ENCODE results near the gene ZNF774.

DNA sequence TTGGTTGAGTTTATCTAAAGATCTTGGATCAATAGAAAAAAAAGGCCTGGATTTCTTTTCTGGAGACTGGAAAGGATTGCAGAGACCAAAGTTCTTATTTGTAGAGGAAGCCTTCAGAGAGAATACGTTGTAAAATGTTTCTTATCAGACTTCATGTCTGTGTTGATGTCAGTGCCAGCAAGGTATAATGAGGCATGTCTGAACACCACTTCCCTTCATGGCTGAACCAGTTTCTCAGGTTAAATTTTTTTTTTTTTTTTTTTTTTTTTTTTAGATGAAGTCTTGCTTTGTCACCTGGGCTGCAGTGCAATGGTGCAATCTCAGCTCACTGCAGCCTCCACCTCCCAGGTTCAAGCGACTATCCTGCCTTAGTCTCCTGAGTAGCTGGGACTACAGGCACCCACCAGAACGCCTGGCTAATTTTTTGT is 17.8 kb upstream of the ZNF774 start:
- TF ChIP-seq ZNF274 (IDR thresholded peaks at IDR 0.05; ENCODE audit: low read length) (no peak), ZNF274 (tag by site-specific recombination; IDR thresholded peaks at IDR 0.05; ENCODE audit: borderline replicate concordance) (no peak), ZNF529 (tag by site-specific recombination; IDR thresholded peaks at IDR 0.05; ENCODE audit: insufficient replicate concordance) (no peak), REPIN1 (tag by site-specific recombination; IDR thresholded peaks at IDR 0.05; ENCODE audit: low read depth) (no peak), ZNF776 (tag by site-specific recombination; IDR thresholded peaks at IDR 0.05; ENCODE audit: borderline replicate concordance) (no peak), FEZF1 (tag by site-specific recombination; IDR thresholded peaks at IDR 0.05) (no peak), ZNF610 (tag by site-specific recombination; IDR thresholded peaks at IDR 0.05; ENCODE audit: borderline replicate concordance) (no peak), YY1 (tag by site-specific recombination; IDR thresholded peaks at IDR 0.05) (no peak)
- TF ChIP-seq, protein P1, sequence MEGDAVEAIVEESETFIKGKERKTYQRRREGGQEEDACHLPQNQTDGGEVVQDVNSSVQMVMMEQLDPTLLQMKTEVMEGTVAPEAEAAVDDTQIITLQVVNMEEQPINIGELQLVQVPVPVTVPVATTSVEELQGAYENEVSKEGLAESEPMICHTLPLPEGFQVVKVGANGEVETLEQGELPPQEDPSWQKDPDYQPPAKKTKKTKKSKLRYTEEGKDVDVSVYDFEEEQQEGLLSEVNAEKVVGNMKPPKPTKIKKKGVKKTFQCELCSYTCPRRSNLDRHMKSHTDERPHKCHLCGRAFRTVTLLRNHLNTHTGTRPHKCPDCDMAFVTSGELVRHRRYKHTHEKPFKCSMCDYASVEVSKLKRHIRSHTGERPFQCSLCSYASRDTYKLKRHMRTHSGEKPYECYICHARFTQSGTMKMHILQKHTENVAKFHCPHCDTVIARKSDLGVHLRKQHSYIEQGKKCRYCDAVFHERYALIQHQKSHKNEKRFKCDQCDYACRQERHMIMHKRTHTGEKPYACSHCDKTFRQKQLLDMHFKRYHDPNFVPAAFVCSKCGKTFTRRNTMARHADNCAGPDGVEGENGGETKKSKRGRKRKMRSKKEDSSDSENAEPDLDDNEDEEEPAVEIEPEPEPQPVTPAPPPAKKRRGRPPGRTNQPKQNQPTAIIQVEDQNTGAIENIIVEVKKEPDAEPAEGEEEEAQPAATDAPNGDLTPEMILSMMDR (tag by site-specific recombination; IDR thresholded peaks at IDR 0.05), result no peak
- TF ChIP-seq, protein P2, sequence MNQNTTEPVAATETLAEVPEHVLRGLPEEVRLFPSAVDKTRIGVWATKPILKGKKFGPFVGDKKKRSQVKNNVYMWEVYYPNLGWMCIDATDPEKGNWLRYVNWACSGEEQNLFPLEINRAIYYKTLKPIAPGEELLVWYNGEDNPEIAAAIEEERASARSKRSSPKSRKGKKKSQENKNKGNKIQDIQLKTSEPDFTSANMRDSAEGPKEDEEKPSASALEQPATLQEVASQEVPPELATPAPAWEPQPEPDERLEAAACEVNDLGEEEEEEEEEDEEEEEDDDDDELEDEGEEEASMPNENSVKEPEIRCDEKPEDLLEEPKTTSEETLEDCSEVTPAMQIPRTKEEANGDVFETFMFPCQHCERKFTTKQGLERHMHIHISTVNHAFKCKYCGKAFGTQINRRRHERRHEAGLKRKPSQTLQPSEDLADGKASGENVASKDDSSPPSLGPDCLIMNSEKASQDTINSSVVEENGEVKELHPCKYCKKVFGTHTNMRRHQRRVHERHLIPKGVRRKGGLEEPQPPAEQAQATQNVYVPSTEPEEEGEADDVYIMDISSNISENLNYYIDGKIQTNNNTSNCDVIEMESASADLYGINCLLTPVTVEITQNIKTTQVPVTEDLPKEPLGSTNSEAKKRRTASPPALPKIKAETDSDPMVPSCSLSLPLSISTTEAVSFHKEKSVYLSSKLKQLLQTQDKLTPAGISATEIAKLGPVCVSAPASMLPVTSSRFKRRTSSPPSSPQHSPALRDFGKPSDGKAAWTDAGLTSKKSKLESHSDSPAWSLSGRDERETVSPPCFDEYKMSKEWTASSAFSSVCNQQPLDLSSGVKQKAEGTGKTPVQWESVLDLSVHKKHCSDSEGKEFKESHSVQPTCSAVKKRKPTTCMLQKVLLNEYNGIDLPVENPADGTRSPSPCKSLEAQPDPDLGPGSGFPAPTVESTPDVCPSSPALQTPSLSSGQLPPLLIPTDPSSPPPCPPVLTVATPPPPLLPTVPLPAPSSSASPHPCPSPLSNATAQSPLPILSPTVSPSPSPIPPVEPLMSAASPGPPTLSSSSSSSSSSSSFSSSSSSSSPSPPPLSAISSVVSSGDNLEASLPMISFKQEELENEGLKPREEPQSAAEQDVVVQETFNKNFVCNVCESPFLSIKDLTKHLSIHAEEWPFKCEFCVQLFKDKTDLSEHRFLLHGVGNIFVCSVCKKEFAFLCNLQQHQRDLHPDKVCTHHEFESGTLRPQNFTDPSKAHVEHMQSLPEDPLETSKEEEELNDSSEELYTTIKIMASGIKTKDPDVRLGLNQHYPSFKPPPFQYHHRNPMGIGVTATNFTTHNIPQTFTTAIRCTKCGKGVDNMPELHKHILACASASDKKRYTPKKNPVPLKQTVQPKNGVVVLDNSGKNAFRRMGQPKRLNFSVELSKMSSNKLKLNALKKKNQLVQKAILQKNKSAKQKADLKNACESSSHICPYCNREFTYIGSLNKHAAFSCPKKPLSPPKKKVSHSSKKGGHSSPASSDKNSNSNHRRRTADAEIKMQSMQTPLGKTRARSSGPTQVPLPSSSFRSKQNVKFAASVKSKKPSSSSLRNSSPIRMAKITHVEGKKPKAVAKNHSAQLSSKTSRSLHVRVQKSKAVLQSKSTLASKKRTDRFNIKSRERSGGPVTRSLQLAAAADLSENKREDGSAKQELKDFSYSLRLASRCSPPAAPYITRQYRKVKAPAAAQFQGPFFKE (tag by site-specific recombination; IDR thresholded peaks at IDR 0.05; ENCODE audit: borderline replicate concordance), result no peak
- TF ChIP-seq, protein P3, sequence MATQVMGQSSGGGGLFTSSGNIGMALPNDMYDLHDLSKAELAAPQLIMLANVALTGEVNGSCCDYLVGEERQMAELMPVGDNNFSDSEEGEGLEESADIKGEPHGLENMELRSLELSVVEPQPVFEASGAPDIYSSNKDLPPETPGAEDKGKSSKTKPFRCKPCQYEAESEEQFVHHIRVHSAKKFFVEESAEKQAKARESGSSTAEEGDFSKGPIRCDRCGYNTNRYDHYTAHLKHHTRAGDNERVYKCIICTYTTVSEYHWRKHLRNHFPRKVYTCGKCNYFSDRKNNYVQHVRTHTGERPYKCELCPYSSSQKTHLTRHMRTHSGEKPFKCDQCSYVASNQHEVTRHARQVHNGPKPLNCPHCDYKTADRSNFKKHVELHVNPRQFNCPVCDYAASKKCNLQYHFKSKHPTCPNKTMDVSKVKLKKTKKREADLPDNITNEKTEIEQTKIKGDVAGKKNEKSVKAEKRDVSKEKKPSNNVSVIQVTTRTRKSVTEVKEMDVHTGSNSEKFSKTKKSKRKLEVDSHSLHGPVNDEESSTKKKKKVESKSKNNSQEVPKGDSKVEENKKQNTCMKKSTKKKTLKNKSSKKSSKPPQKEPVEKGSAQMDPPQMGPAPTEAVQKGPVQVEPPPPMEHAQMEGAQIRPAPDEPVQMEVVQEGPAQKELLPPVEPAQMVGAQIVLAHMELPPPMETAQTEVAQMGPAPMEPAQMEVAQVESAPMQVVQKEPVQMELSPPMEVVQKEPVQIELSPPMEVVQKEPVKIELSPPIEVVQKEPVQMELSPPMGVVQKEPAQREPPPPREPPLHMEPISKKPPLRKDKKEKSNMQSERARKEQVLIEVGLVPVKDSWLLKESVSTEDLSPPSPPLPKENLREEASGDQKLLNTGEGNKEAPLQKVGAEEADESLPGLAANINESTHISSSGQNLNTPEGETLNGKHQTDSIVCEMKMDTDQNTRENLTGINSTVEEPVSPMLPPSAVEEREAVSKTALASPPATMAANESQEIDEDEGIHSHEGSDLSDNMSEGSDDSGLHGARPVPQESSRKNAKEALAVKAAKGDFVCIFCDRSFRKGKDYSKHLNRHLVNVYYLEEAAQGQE (tag by site-specific recombination; IDR thresholded peaks at IDR 0.05), result no peak
- TF ChIP-seq, protein P4, sequence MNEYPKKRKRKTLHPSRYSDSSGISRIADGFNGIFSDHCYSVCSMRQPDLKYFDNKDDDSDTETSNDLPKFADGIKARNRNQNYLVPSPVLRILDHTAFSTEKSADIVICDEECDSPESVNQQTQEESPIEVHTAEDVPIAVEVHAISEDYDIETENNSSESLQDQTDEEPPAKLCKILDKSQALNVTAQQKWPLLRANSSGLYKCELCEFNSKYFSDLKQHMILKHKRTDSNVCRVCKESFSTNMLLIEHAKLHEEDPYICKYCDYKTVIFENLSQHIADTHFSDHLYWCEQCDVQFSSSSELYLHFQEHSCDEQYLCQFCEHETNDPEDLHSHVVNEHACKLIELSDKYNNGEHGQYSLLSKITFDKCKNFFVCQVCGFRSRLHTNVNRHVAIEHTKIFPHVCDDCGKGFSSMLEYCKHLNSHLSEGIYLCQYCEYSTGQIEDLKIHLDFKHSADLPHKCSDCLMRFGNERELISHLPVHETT (tag by site-specific recombination; IDR thresholded peaks at IDR 0.05), result no peak
- TF ChIP-seq, protein P5, sequence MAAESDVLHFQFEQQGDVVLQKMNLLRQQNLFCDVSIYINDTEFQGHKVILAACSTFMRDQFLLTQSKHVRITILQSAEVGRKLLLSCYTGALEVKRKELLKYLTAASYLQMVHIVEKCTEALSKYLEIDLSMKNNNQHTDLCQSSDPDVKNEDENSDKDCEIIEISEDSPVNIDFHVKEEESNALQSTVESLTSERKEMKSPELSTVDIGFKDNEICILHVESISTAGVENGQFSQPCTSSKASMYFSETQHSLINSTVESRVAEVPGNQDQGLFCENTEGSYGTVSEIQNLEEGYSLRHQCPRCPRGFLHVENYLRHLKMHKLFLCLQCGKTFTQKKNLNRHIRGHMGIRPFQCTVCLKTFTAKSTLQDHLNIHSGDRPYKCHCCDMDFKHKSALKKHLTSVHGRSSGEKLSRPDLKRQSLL (tag by site-specific recombination; IDR thresholded peaks at IDR 0.05), result no peak
